Measurements from ENCODE around the gene WRNIP1. TPM values are rescaled to one million over a fixed set of nuclear protein-coding genes. Genes with fewer than 3 reads are reported as not detected.

Gene WRNIP1
- total RNA-seq, 1 experiment from 2014 or later, result 38.1 TPM

DNA sequence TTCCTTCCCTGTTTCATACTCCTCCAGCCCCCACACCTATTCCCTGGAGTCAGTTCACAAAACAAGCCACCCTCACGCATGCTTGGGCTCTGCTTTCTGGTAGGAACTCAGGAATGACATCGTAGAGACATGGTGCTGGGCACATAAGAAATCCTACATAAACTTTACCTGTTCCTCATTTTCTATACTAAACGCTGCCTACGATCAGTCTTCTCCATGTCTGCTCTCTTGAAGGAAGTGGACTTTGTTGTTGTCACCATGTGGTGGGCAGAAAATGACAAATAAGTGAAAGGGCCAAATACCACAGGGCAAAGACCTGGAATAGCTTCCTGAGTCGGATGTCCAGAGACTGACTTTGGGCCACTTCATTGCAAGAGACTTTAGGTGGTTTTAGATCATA is 24.6 kb upstream of the WRNIP1 start:
- no peaks in the 10 kb centered on the region for H3K4me1 ChIP-seq (ENCODE audit: insufficient read depth, low read length)
- H3K79me2 ChIP-seq (ENCODE audit: insufficient read depth, low read length), result no peaks in the 10 kb centered on the region
- H3K4me1 Mint-ChIP-seq, result peaks cover 31 to 34% of the 10 kb centered on the region in 2 experiments
- no peak for DNase-seq
- no peak overlapping the region for H3K14ac ChIP-seq (ENCODE audit: insufficient read depth, low read length)
- no peak overlapping the region for H2BK120ac ChIP-seq (ENCODE audit: low read depth, low read length, poor library complexity, severe bottlenecking)
- H3K27me3 Mint-ChIP-seq (ENCODE audit: low read depth), result no peaks in the 10 kb centered on the region
- no peak overlapping the region for H3K27ac Mint-ChIP-seq
- no peak overlapping the region for H4K5ac ChIP-seq (ENCODE audit: insufficient read length, low read depth, low read length)
- no peaks in the 10 kb centered on the region for H3K23me2 ChIP-seq (ENCODE audit: insufficient read length, low read depth, low read length, poor library complexity, severe bottlenecking)
- WGBS (ENCODE audit: extremely low coverage, insufficient read length, low lambda C conversion rate), result no CpG with 5 or more reads among the region's 5 CpGs
- no peak overlapping the region for H2BK5ac ChIP-seq (ENCODE audit: insufficient read length, low read length)
- no peak overlapping the region for H3K4me3 Mint-ChIP-seq
- no peak overlapping the region for H2AK5ac ChIP-seq (ENCODE audit: insufficient read length, low read length)
- H3K36me3 Mint-ChIP-seq (ENCODE audit: insufficient read depth in 1 of 3, low read depth in 3 of 3), result no peaks in the 10 kb centered on the region
- no peak overlapping the region for H3K23ac ChIP-seq (ENCODE audit: insufficient read length, low read depth, low read length)
- no peaks in the 10 kb centered on the region for H3K9me3 ChIP-seq (ENCODE audit: control insufficient read depth, low read depth, low read length)
- no peaks in the 10 kb centered on the region for H3K9me3 Mint-ChIP-seq
- H3K27me3 ChIP-seq (ENCODE audit: insufficient read depth, low read length), result no peaks in the 10 kb centered on the region
- no peak overlapping the region for H2BK12ac ChIP-seq (ENCODE audit: insufficient read length, low read depth, low read length)
- H3K4me2 ChIP-seq (ENCODE audit: insufficient read depth, insufficient read length, low read length), result no peak overlapping the region
- no peaks in the 10 kb centered on the region for H4K20me1 ChIP-seq (ENCODE audit: control insufficient read depth, insufficient read depth, insufficient read length)
- H3T11ph ChIP-seq (ENCODE audit: low read length), result no peak overlapping the region
- H3K56ac ChIP-seq (ENCODE audit: insufficient read length, low read depth, low read length), result no peak overlapping the region
- H3K27ac ChIP-seq (ENCODE audit: insufficient read length, low read depth, low read length), result no peak overlapping the region
- H3K79me1 ChIP-seq (ENCODE audit: insufficient read depth, low read depth, low read length, poor library complexity, severe bottlenecking), result no peaks in the 10 kb centered on the region
- H3K18ac ChIP-seq (ENCODE audit: insufficient read length, low read depth, low read length), result no peak overlapping the region
- no peak overlapping the region for H4K8ac ChIP-seq (replicated peaks; ENCODE audit: insufficient read length, low read depth, low read length)
- H4K91ac ChIP-seq (ENCODE audit: insufficient read length, low read depth, low read length), result no peak overlapping the region
- TF ChIP-seq, protein P1, sequence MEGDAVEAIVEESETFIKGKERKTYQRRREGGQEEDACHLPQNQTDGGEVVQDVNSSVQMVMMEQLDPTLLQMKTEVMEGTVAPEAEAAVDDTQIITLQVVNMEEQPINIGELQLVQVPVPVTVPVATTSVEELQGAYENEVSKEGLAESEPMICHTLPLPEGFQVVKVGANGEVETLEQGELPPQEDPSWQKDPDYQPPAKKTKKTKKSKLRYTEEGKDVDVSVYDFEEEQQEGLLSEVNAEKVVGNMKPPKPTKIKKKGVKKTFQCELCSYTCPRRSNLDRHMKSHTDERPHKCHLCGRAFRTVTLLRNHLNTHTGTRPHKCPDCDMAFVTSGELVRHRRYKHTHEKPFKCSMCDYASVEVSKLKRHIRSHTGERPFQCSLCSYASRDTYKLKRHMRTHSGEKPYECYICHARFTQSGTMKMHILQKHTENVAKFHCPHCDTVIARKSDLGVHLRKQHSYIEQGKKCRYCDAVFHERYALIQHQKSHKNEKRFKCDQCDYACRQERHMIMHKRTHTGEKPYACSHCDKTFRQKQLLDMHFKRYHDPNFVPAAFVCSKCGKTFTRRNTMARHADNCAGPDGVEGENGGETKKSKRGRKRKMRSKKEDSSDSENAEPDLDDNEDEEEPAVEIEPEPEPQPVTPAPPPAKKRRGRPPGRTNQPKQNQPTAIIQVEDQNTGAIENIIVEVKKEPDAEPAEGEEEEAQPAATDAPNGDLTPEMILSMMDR (conservative IDR thresholded peaks at IDR 0.05), result no peak
- H2AFZ ChIP-seq (ENCODE audit: low read length), result no peak overlapping the region
- H2BK20ac ChIP-seq (ENCODE audit: low read depth, low read length, poor library complexity, severe bottlenecking), result no peak overlapping the region
- H2BK15ac ChIP-seq (ENCODE audit: low read depth, low read length), result no peak overlapping the region
- no peak overlapping the region for H3K9ac ChIP-seq (ENCODE audit: extremely low read depth, insufficient read length, low read length)
- no peak overlapping the region for H3K4ac ChIP-seq (ENCODE audit: low read depth, low read length)
